ENCODE measurements around the gene MKI67.

The MKI67 gene

GRCh38 chr10:128081720-128082119 is 44.5 kb downstream of the MKI67 start:
- H3K4me3 ChIP-seq (ENCODE audit: low read length) = no peak overlapping the region
- no peak for DNase-seq (ENCODE audit: low read depth)

DNA sequence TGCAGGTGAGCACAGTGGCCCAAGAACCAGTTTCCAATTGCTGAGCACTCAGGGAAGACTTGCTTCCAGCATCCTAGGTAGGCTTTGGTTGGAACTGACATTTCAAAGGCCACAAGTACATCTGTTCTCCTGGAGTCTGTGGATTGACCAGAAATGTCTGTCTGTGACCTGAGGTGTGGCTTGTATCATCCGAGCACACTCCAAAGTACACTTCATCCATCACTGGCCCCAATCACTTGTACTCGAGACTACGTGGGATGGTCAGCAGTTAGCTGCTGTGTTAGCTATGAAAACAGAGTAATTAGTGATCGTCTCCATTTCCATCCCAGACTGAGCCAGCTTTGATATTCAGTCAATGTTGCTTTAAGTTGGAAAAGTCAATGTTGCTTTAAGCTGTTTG is 45.0 kb downstream of the MKI67 start:
- TF ChIP-seq, protein P1, sequence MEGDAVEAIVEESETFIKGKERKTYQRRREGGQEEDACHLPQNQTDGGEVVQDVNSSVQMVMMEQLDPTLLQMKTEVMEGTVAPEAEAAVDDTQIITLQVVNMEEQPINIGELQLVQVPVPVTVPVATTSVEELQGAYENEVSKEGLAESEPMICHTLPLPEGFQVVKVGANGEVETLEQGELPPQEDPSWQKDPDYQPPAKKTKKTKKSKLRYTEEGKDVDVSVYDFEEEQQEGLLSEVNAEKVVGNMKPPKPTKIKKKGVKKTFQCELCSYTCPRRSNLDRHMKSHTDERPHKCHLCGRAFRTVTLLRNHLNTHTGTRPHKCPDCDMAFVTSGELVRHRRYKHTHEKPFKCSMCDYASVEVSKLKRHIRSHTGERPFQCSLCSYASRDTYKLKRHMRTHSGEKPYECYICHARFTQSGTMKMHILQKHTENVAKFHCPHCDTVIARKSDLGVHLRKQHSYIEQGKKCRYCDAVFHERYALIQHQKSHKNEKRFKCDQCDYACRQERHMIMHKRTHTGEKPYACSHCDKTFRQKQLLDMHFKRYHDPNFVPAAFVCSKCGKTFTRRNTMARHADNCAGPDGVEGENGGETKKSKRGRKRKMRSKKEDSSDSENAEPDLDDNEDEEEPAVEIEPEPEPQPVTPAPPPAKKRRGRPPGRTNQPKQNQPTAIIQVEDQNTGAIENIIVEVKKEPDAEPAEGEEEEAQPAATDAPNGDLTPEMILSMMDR (IDR thresholded peaks at IDR 0.05; ENCODE audit: insufficient read depth, low read depth, low read length, missing control alignments) = no peak
- no peak overlapping the region for H3K4me3 ChIP-seq (ENCODE audit: low read length)
- no peak for DNase-seq (ENCODE audit: low read depth)

More at GRCh38 chr10:128081720-128082119, 44.5 kb downstream of the MKI67 start:
- TF ChIP-seq, protein P1 (IDR thresholded peaks at IDR 0.05; ENCODE audit: insufficient read depth, low read depth, low read length, missing control alignments) = no peak

DNA sequence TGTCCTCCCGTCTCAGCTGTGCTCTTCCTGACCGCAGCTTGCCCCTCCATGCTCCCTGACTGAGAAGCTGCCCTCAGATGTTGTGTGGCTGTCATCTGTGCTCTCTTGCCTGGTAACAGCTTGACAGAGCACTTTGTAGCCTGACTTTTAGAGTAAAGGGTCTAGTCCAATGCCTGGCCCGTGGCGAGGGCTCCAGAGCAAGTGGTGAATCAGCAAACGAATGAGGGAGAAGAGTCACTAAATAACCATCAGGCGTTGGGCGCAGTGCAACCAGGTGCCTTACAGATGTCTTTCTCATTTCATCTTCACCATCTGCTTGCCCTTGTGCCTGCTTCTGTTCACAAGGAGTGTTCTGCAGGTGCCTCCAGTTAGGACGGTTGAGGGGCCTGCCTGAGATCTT is 45.6 kb downstream of the MKI67 start:
- no peak overlapping the region for H3K4me3 ChIP-seq (ENCODE audit: low read length)
- TF ChIP-seq, protein P1 (IDR thresholded peaks at IDR 0.05; ENCODE audit: insufficient read depth, low read depth, low read length, missing control alignments) = no peak
- DNase-seq (ENCODE audit: low read depth) = no peak

DNA sequence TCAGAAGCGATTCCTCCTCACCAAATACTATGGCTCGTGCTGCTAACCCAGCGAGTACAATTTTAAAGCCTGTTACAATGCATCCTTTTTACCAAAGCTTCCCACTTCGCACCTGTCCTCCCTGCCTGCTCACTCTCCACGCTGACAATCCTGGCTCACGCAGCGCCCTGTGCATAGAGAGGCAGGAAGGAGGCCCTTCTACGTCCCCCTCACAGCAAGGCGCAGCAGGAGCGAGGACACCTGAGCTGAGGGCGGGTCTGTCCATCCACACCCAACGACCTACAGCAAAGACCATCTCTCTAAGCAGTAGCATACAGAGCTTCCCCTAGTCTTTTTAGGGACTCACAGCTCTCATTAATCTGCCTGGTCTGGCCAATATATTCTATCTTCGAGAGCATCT is 46.0 kb downstream of the MKI67 start:
- TF ChIP-seq, protein P1 (IDR thresholded peaks at IDR 0.05; ENCODE audit: insufficient read depth, low read depth, low read length, missing control alignments) = no peak
- H3K4me3 ChIP-seq (ENCODE audit: low read length) = no peak overlapping the region
- DNase-seq (ENCODE audit: low read depth) = no peak

DNA sequence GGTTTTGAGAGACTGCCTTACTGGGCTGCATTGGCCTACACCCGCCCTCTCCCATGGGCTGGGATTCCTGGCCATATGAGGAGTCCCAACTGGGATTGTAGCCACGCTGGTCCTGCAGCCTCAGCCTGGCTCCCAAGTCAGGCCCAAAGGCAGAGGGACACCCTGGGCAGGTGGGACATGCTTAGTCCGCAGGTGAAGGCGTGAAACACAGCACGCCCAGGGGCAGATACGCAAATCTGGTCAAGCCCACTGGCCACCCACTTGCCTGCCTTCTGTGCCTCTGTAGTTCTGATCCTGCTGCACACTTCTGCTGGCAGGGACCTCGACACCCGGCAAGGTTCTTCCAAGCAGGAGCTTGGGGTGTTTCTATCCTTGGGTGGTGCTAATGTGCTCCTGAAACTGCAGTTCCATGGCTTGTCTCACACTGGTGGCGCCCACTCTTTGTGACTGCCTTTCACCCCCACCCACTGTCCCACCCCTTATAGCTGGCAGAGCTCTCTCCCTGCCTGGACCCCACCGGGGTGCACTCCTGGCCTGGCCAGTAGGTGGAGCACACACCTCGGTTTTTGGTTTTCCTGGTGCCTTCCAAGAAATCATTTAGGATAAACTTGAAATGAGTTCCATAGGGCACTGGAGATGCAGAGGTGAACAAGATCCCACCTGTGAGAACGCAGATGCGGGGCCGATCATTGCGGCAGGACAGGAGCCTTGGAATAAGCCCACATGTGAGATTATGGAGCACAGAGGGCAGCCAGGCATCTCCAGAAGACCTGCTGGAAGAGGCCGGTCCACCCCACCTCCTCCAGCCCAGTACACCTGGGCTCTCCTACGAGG is 47.9 kb downstream of the MKI67 start:
- TF ChIP-seq, protein P1 (IDR thresholded peaks at IDR 0.05; ENCODE audit: insufficient read depth, low read depth, low read length, missing control alignments) = peak; percentile 83
- H3K4me3 ChIP-seq (ENCODE audit: low read length) = no peak overlapping the region
- DNase-seq (ENCODE audit: low read depth) = peak; percentile 50

- no peak for DNase-seq (ENCODE audit: low read depth)
- TF ChIP-seq, protein P1 (IDR thresholded peaks at IDR 0.05; ENCODE audit: insufficient read depth, low read depth, low read length, missing control alignments) = no peak
- no peak overlapping the region for H3K4me3 ChIP-seq (ENCODE audit: low read length)
Measured at GRCh38 chr10:128077155-128077875, 48.9 kb downstream of the MKI67 start.

Measured in epithelial cell of esophagus (primary cell).